Kidney (tissue), 22 donors: Measurements from ENCODE around the gene CYB5R4. TPM values are rescaled to one million over a fixed set of nuclear protein-coding genes. Genes with fewer than 3 reads are reported as not detected.

Source experiments
- DNase-seq, 5 donors: peaks; one replicate each; pipeline ENCODE4 v3.0.0-alpha.2; 2013 to 2020
- FAIRE-seq: peaks from 2 replicates; lab custom pipeline; 2012; peaks lifted over from hg19 to GRCh38; lab: Jason Lieb, UNC
- H3K27ac ChIP-seq, 2 donors: one replicate each; pipeline ENCODE4 v1.7.0; 2013; ENCODE audit warnings: low read depth in 2 of 2, low read length in 2 of 2, inconsistent platforms in 1 of 2
- H3K27me3 ChIP-seq: one replicate; pipeline ENCODE4 v1.7.1; 2013; ENCODE audit warnings: low read length, inconsistent platforms; ENCODE audit not compliant: control insufficient read depth, insufficient read depth
- H3K36me3 ChIP-seq, 3 donors: one replicate each; pipeline versions ENCODE4 v1.7.0 to v1.7.1; 2013; ENCODE audit warnings: low read length in 3 of 3, control low read depth in 1 of 3, inconsistent platforms in 1 of 3; ENCODE audit not compliant: insufficient read depth in 3 of 3, control insufficient read depth in 2 of 3
- H3K4me1 ChIP-seq, 3 donors: one replicate each; pipeline versions ENCODE4 v1.7.0 to v1.7.1; 2013; ENCODE audit warnings: low read length in 3 of 3, inconsistent platforms in 1 of 3, low read depth in 1 of 3; ENCODE audit not compliant: control insufficient read depth in 2 of 3, insufficient read depth in 2 of 3
- H3K4me3 ChIP-seq, 3 donors: one replicate each; pipeline versions ENCODE4 v1.7.0 to v1.8.1; 2013; ENCODE audit warnings: low read length in 3 of 3, control low read depth in 1 of 3, inconsistent platforms in 1 of 3
- H3K9ac ChIP-seq, 3 donors: one replicate each; pipeline versions ENCODE4 v1.7.0 to v1.7.1; 2013; ENCODE audit warnings: low read length in 3 of 3, control low read depth in 1 of 3, inconsistent platforms in 1 of 3
- H3K9me3 ChIP-seq, 3 donors: one replicate each; pipeline versions ENCODE4 v1.7.0 to v1.7.1; 2013; ENCODE audit warnings: low read length in 3 of 3, control low read depth in 1 of 3, inconsistent platforms in 1 of 3; ENCODE audit not compliant: control insufficient read depth in 2 of 3, insufficient read depth in 1 of 3
- CTCF ChIP-seq: IDR thresholded peaks from 3 replicates; pipeline ENCODE4 v1.5.1; 2012; ENCODE audit warnings: mild to moderate bottlenecking, moderate library complexity, borderline replicate concordance; ENCODE audit not compliant: insufficient read depth; ENCODE audit errors: extremely low read depth
- intact Hi-C: fragments of 100-400 bp; cut with DNase I; formaldehyde crosslinking; loops from one replicate; pipeline ENCODE4 v1.11.1; 2022
- long read RNA-seq, 10 donors: library from polyadenylated mRNA in 1 of 10; unstranded in 1 of 10; transcript quantifications; one replicate each; pipeline ENCODE4 v2.0.0 and lab custom pipeline, GENCODE V29; 2021 to 2026
- polyA plus RNA-seq: library from polyadenylated mRNA; stranded (reverse); fragments of 350-450 nt; fragmentation: Illumina TruSeq; extraction: RNeasy Lipid Tissue Mini Kit (QIAGEN cat#74804); gene quantifications from one replicate; pipeline ENCODE4 v1.2.3, GENCODE V29; 2014; ENCODE audit warnings: low read depth, low replicate concordance; ENCODE audit not compliant: insufficient read depth
- total RNA-seq: library from RNA; stranded (reverse); fragmentation: NEBNext Ultra II Directional; extraction: Animal tissue kit (Norgen Biotek cat#: 25700); gene quantifications from one replicate; pipeline ENCODE4 v1.2.1, GENCODE V29; 2021
- donor health status: control.
- donor health status: control.
- donor health status: control.
- donor health status: control.
- donor health status: control.
- donor health status: DM: yes; HTN: yes; CAD: no.
- donor health status: Normal renal cell carcinoma (clear cell type).

The CYB5R4 gene
- total RNA-seq (18.7 TPM), polyA plus RNA-seq (8.0 TPM)
- long read RNA-seq, donor 1, full-length matches to known transcripts: 2 of 2 reads
- long read RNA-seq, donor 1, partial matches to known transcripts: 0 of 2 reads
- long read RNA-seq, donor 1, other reads (novel, unspliced or antisense): 0 of 2 reads
- long read RNA-seq, donor 2: 0 reads
- long read RNA-seq, donor 3, full-length matches to known transcripts: 2 of 2 reads
- long read RNA-seq, donor 3, partial matches to known transcripts: 0 of 2 reads
- long read RNA-seq, donor 3, other reads (novel, unspliced or antisense): 0 of 2 reads
- long read RNA-seq, donor 4, full-length matches to known transcripts: 1 of 1 reads
- long read RNA-seq, donor 4, partial matches to known transcripts: 0 of 1 reads
- long read RNA-seq, donor 4, other reads (novel, unspliced or antisense): 0 of 1 reads
- long read RNA-seq, donor 5: 0 reads
- long read RNA-seq, donor 6, full-length matches to known transcripts: 1 of 1 reads
- long read RNA-seq, donor 6, partial matches to known transcripts: 0 of 1 reads
- long read RNA-seq, donor 6, other reads (novel, unspliced or antisense): 0 of 1 reads
- long read RNA-seq, donor 7, full-length matches to known transcripts: 18 of 23 reads
- long read RNA-seq, donor 7, partial matches to known transcripts: 2 of 23 reads
- long read RNA-seq, donor 7, other reads (novel, unspliced or antisense): 3 of 23 reads
- long read RNA-seq, donor 8, full-length matches to known transcripts: 2 of 2 reads
- long read RNA-seq, donor 8, partial matches to known transcripts: 0 of 2 reads
- long read RNA-seq, donor 8, other reads (novel, unspliced or antisense): 0 of 2 reads
- long read RNA-seq, donor 9: 0 reads
- long read RNA-seq, donor 10, full-length matches to known transcripts: 2 of 2 reads
- long read RNA-seq, donor 10, partial matches to known transcripts: 0 of 2 reads
- long read RNA-seq, donor 10, other reads (novel, unspliced or antisense): 0 of 2 reads

- Histone ChIP-seq H3K9me3 (no peaks in the 10 kb centered on the region), H3K27ac (peak within 1 kb of the TSS; percentile 59 to 68), H3K4me1 (peaks cover 0 to 6% (median 5%) of the 10 kb centered on the region in 3 donors), H3K36me3 (peaks cover 0 to under 1% (median 0%) of the 10 kb centered on the region in 3 donors), H3K4me3 (peak within 1 kb of the TSS; percentile 83 to 99 (median 96)), H3K9ac (peak within 1 kb of the TSS; percentile 42 to 90 (median 88)), H3K27me3 (peaks cover 6% of the 10 kb centered on the region)
- intact Hi-C loops: no loop called here
- DNase-seq (peak; percentile 96 to 98 (median 98)), FAIRE-seq (peak; percentile 92)
- no peak for TF ChIP-seq CTCF
Measured at GRCh38 chr6:83859410-83860358, at the start of gene CYB5R4. Gene CYB5R4, plus strand, starts transcription at chr6:83859689. Its CDS starts 94 bp downstream, at chr6:83859783.

DNA sequence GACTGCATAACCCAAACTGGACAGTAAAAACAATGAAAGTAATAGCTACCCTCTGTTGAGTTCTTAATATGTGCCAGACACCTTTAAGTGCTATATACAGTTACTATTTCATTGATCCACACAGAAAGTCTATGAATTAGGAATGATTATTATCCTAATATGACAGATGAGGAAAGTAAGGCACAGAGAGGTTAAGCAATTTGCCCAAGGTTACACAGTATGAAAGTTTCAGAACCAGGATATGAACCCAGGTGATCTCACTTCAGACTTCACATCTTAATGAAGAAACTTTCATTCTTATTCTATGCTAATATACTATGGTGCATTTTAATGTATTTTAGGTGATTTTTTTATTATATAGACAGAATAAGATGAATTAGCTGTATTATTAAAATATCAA is 46.9 kb upstream of the CYB5R4 start:
- Histone ChIP-seq H3K27ac (no peak overlapping the region), H3K9ac (no peak overlapping the region), H3K4me1 (no peaks in the 10 kb centered on the region), H3K36me3 (no peaks in the 10 kb centered on the region), H3K27me3 (no peaks in the 10 kb centered on the region), H3K4me3 (no peak overlapping the region), H3K9me3 (no peaks in the 10 kb centered on the region)
- intact Hi-C loops: no loop called here
- DNase-seq (no peak), FAIRE-seq (no peak)
- no peak for TF ChIP-seq CTCF

GRCh38 chr6:83815631-83816272 is 43.7 kb upstream of the CYB5R4 start:
- Histone ChIP-seq H3K27me3 (no peaks in the 10 kb centered on the region), H3K4me1 (no peaks in the 10 kb centered on the region), H3K9ac (no peak overlapping the region), H3K27ac (no peak overlapping the region), H3K36me3 (no peaks in the 10 kb centered on the region), H3K4me3 (no peak overlapping the region), H3K9me3 (no peaks in the 10 kb centered on the region)
- peak in 2 of 5 donors; percentile 34 to 57 for DNase-seq
- intact Hi-C loops: no loop called here
- no peak for FAIRE-seq
- no peak for TF ChIP-seq CTCF
